HG03060 (cell line): ENCODE data around the gene LENG9.
A peak's percentile ranks its signal among the peaks of the same experiment; 100 is the strongest.
"Not testable (repeated sequence)": the region's sequence is repeated elsewhere in the genome, so short reads cannot be mapped to it uniquely, and the experiment has no call there.

Experiments used
- ATAC-seq: cut with Tn5 transposase; IDR thresholded peaks from one replicate; pipeline ENCODE4 v1.9.1; 2021; ENCODE audit warnings: low read depth, moderate number of reproducible peaks; ENCODE audit not compliant: unreplicated experiment

LENG9 gene

DNA sequence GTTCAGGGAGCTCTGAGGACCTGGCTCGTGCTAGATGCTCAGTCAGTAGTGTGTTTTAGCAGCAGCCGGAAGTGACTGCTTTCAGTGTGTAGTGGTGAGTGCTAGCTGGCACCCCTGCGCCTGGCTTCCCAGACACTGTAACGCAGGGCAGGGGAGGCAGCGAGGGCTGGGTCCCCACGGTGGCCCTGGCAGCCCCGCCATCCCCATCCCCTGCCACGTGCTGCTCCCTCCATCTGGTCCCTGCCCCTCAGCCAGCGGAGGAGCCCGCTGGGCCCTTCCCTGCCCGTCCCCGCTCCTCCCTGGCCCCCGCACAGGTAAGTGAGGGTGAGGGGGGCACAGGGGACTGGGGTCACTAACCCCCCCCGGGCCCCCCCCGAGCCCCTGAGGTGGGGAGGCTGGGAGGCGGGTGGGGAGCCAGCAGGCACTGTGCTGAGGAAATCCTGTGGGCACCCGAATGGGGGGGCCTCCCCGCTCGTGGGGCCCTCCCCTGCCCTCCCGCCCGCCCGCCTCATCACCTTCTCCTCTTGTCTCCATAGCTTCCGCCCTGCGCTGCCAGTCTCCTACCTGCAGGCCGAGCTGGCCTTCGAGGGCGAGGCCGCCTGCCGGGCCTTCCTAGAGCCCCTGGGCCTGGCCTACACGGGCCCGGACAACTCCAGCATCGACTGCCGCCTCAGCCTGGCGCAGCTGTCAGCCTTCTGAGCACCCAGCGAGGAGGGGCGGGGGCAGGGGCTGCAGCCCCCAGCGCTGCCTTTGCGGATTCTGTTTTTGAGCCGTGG lies 3.2 kb downstream of the LENG9 start:
- ATAC-seq, result no peak

GRCh38 chr19:54459282-54460229 lies 4.0 kb downstream of the LENG9 start:
- ATAC-seq, result no peak

GRCh38 chr19:54458648-54459281 lies 4.8 kb downstream of the LENG9 start:
- ATAC-seq, result no peak

DNA sequence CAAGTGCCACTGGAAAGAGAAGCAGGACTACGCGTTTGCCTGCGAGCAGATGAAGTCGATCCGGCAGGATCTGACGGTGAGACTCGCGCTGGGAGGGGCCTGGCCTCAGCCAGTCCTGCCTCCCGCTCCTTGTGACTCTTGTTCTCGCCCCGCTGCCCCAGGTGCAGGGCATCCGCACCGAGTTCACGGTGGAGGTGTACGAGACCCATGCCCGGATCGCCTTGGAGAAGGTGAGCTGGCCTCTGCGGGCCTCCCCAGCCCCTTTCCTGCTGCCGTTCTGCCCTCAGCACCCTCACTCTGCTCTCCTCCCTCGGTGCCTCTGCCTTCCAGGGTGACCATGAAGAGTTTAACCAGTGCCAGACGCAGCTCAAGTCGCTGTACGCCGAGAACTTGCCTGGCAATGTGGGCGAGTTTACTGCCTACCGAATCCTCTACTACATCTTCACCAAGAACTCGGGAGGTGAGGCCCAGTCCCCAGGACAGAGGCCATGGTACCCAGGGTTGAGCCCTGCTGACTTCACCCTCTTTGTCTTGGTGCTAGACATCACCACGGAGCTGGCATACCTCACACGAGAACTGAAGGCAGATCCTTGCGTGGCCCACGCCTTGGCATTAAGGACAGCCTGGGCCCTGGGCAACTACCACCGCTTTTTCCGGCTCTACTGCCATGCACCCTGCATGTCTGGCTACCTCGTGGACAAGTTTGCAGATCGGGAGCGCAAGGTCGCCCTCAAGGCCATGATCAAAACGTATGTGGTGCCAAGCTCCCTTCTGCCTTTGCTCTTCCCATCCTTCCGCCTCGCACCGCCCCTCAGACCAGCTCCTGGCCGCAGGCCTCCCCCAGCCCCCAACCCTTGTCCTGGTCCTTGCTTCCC lies 5.6 kb downstream of the LENG9 start:
- no peak for ATAC-seq

GRCh38 chr19:54456423-54457373 lies 6.9 kb downstream of the LENG9 start:
- ATAC-seq, result no peak

DNA sequence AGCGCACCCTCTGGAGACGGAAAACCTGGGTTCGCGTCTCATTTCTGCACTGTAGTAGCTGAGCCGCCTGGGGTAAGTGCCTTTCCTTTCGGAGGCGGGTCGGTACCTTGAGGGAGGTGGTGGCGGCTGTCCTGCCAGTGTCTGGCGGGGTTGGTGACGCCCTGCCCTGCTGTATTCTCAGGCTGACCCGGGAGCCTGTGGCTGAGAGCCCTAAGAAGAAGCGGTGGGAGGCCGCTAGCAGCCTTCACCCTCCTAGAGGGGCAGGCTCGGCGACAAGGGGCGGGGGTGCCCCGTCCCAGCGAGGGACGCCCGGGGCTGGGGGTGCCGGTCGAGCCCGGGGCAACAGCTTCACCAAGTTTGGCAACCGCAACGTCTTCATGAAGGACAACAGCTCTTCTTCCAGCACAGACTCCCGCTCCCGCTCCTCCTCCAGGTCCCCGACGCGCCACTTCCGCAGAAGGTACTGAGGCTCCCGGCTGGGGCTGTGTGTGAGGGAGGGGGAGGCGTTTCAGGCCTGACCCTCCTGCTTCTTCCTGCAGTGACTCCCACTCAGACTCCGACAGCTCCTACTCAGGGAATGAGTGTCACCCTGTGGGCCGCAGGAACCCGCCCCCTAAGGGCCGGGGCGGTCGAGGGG lies 7.7 kb downstream of the LENG9 start:
- no peak for ATAC-seq

- no peak for ATAC-seq
These were observed 8.6 kb downstream of the LENG9 start for GRCh38 chr19:54454781-54455675.

GRCh38 chr19:54453921-54454780 lies 9.4 kb downstream of the LENG9 start:
- no peak for ATAC-seq

DNA sequence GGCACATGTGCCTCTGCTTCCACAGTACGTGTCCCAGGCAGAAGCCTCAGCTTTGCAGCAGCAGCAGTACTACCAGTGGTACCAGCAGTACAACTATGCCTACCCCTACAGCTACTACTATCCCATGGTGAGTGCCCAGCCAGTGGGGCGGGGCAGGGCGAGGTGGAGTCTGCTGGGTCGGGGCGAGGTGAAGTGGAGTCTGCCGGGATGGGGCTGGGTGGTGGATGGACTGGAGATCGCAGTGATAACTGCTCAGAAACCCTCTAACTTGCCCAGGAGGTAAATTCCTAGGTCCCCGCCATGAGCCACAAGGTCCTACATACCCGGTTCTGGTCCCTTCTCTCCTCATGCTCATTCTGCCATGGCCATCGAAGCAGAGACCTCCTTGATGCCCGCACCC lies 11.0 kb downstream of the LENG9 start:
- no peak for ATAC-seq

DNA sequence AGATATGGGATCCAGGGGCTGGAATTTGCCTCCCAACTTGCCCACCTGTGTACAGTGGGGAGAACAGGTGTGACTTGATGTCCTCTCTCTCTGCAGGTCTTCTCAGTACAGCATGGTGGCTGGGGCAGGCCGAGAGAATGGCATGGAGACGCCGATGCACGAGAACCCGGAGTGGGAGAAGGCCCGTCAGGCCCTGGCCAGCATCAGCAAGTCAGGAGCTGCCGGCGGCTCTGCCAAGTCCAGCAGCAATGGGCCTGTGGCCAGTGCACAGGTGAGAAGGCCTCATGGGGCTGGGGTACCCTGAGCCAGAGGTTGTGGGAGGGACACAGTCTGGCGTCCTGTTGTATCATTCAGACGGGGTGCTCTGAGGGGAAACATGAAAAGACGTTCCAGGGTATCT lies 11.6 kb downstream of the LENG9 start:
- ATAC-seq, result no peak

DNA sequence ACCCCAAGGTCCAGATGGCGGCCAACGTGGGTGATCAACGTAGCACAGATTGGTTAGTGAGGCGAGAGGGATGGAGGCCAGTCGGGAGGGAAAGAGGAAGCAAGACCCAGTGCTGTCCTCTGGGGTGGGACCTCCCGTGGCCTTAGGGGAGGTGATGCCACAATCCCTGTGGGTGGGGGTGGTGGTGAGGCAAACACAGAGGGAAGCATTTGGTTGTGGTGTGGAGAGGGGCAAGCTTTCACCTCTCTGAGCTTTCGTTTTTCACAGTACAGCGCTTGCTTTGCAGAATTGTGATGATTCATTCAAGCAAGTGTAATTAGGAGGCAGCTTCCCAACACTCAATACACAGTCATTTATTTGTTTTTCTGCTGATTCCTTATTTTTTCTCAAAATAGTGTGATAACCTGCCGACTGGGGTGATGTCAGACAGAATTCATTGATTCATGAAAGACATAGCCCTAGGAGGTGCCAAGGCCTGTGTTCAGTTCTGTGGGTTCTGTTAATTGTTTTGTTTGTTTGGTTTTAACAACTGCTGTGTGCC lies 12.2 kb downstream of the LENG9 start:
- ATAC-seq, result no peak

GRCh38 chr19:54449701-54450069 lies 13.9 kb downstream of the LENG9 start:
- no peak for ATAC-seq

DNA sequence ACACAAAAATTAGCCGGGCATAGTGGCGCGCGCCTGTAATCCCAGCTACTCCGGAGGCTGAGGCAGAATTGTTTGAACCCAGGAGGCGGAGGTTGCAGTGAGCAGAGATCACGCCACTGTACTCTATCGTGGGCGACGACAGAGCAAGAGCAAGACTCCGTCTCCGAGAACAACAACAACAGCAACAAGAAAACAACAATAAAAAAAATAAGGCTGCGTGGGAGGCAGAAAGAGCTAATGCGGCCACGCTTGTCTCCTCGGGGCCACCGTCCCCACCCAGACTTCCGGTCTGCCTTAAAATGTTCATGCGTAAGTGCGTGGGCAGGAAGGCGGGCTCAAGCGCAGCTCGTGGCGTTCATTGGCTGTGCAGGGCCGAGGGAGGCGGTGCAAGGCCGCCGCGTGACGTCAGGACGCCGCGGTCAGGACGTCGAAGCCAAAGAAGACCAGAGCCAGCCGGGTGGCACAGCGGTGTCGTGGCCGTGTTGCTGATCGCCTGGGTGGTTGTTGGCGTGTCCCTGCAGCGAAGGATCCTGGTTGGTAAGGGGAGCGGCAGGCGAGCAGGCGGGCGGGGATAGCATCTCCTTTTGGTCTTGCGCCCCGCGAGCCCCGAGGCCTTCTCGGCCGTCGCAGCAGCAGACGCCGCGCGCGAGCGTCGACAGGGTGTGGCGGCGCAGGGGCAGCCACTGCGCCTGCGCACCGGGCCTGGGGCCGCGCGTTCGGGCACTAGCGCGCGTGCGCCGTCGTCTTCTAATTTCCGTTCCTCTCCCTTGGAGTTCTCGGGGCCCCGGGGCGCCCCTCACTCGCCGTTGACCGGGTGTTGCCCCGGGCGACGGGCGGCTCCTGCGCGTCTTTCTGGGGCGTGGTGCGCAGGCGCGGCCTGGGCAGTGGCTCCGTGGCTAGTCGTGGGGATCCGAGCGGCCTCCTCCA lies 14.5 kb downstream of the LENG9 start, which contains the start of gene LENG8:
TSS of gene LENG8 (plus strand) at position 426 of the 927 bp plus-strand sequence. CDS start 2,146 bp downstream, outside the sequence.
- peak; percentile 84 for ATAC-seq

- no peak for ATAC-seq
These were observed 15.4 kb downstream of the LENG9 start for GRCh38 chr19:54448040-54448773.

DNA sequence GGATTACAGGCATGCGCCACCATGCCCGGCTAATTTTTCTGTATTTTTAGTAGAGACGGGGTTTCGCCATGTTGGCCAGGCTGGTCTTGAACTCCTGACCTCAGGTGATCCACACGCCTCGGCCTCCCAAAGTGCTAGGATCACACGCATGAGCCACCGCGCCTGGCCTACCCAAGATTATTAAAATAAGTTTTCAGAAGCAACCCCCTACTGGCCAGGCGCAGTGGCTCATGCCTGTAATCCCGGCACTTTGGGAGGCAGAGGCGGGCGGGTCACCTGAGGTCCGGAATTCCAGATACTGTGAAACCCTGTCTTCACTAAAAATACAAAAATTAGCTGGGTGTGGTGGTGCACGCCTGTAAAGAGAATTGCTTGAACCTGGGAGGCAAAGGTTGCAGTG lies 17.2 kb downstream of the LENG9 start:
- not testable (repeated sequence) for ATAC-seq
